Measurements from ENCODE around the gene PLCL1.

Gene PLCL1

DNA sequence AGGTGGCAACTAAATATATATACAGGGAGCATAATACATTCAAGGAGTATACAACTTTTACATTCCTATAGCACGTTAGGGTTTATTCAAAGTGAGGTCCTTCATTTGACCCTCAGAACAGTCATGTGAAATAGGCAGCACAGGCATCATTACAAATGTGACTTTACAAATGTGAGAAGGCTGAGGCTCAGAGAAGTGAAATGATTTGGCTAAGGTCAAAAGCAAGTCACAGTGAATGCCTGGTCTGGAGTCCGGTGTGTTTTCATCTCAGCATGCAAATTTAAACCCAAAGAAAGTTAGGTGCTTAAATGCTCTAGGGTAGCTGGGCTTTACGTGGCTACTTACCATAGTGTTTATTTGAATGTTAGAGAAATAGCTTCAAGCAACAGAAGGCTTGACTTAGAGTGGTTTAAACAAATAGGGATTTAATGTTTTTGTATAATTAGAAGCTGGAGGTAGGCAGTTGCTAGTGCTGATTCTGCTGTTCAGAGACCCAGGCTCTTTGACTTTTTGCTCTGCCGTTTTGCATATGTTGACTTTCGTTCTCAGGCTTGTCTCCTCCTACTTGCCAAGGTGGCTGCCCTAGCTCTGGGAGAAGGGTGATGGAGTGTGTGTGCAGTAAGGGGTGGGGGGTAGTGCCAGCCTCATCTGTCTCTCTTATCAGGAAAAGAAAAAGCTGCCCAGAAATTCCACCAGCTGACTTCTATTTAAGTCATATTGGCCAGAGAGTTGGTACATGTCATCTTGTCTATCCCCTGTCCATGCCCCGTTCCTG lies 89.2 kb downstream of the PLCL1 start:
- H3K4me3 ChIP-seq (ENCODE audit: low read depth, low read length), result no peak overlapping the region
- TF ChIP-seq, protein P1, sequence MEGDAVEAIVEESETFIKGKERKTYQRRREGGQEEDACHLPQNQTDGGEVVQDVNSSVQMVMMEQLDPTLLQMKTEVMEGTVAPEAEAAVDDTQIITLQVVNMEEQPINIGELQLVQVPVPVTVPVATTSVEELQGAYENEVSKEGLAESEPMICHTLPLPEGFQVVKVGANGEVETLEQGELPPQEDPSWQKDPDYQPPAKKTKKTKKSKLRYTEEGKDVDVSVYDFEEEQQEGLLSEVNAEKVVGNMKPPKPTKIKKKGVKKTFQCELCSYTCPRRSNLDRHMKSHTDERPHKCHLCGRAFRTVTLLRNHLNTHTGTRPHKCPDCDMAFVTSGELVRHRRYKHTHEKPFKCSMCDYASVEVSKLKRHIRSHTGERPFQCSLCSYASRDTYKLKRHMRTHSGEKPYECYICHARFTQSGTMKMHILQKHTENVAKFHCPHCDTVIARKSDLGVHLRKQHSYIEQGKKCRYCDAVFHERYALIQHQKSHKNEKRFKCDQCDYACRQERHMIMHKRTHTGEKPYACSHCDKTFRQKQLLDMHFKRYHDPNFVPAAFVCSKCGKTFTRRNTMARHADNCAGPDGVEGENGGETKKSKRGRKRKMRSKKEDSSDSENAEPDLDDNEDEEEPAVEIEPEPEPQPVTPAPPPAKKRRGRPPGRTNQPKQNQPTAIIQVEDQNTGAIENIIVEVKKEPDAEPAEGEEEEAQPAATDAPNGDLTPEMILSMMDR (IDR thresholded peaks at IDR 0.05; ENCODE audit: borderline replicate concordance, insufficient read depth, low read depth, low read length), result no peak

- TF ChIP-seq, protein P1 (IDR thresholded peaks at IDR 0.05; ENCODE audit: borderline replicate concordance, insufficient read depth, low read depth, low read length), result no peak
- no peak overlapping the region for H3K4me3 ChIP-seq (ENCODE audit: low read depth, low read length)
Observed at GRCh38 chr2:197894751-197895274, 90.4 kb downstream of the PLCL1 start.

GRCh38 chr2:197897960-197898678 lies 93.7 kb downstream of the PLCL1 start:
- TF ChIP-seq, protein P1 (IDR thresholded peaks at IDR 0.05; ENCODE audit: borderline replicate concordance, insufficient read depth, low read depth, low read length), result no peak
- H3K4me3 ChIP-seq (ENCODE audit: low read depth, low read length), result no peak overlapping the region

DNA sequence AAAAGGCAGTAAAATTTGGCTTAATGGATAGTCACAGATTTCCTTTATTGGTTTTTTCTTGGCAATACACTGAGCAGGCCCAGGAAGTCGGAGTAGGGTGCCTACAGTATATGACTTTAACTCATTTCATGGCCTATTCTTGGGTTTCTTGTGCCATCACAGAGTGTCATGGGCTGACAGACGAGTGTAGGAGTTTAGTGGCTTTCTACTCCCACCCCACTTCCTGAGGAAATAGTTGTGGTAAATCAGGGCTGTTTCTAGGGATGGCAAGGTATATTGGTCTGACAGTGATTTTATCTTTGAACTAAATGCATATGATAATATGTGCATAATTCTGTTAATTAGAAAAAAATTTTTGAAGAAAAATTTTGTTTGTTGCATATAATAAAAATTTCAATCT lies 100.1 kb downstream of the PLCL1 start:
- H3K4me3 ChIP-seq (ENCODE audit: low read depth, low read length), result no peak overlapping the region
- TF ChIP-seq, protein P1 (IDR thresholded peaks at IDR 0.05; ENCODE audit: borderline replicate concordance, insufficient read depth, low read depth, low read length), result no peak

- TF ChIP-seq, protein P1 (IDR thresholded peaks at IDR 0.05; ENCODE audit: borderline replicate concordance, insufficient read depth, low read depth, low read length), result no peak
- H3K4me3 ChIP-seq (ENCODE audit: low read depth, low read length), result no peak overlapping the region
Observed at GRCh38 chr2:197908156-197908555, 103.8 kb downstream of the PLCL1 start.

DNA sequence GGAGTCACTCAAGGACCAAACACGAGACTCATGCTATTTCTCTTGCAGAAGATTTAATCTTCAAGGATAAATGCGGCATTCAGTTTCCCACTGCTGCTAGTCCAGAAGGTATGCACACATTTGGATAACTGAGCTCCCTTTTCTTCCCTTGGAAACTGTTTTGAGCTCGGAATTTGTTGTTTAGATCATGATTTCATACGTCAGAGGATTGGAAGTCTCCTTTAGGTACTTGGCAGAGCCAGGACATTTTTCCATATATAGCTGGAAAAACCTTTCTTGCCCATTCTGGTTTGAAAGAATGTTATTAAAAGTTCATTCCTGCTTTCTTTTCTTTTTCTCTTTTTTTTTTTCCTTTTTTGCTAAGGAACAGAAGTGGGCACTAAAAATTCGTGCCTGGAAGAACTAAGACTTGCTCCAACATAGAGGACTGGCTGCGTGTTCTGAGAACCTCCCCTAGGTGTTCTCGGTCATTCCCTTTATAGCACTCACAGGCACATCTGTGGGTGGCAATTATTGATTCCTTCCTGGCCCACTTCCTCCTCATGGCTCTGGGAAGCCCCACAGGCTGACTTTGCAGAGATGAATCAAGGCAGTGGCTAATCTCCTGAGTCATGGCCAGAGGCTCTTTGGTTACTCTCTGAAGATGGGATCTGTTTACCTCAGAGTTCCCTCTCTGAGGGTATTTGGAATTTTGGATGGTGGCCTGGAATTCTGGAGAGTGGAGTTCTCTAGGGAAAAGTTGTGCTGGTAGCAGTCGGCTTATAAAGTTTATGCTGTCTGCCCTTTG lies 104.8 kb downstream of the PLCL1 start:
- H3K4me3 ChIP-seq (ENCODE audit: low read depth, low read length), result no peak overlapping the region
- TF ChIP-seq, protein P1 (IDR thresholded peaks at IDR 0.05; ENCODE audit: borderline replicate concordance, insufficient read depth, low read depth, low read length), result no peak
